AG04449 (cell line): ENCODE data around the gene DTD2.

Experiments used
- CTCF ChIA-PET: fragments of 350-600 bp; formaldehyde crosslinking; extraction: SDS; loops from one replicate; lab custom pipeline; 2021; ENCODE audit warnings: antibody characterized with exemption; lab: Yijun Ruan, JAX
- POLR2A ChIA-PET: fragments of 400-600, 350-600 bp; formaldehyde crosslinking; extraction: SDS; loops from one replicate; lab custom pipeline; 2020; ENCODE audit warnings: antibody characterized with exemption, inconsistent platforms; lab: Yijun Ruan, JAX
- DNase-seq: peaks from one replicate; pipeline ENCODE4 v3.0.0-alpha.2; 2010; ENCODE audit warnings: low read depth, low spot score
- H3K4me3 ChIP-seq: 2 replicates; pipeline ENCODE4 v1.5.1; 2011; ENCODE audit warnings: low read depth, mild to moderate bottlenecking, control low read depth, low read length
- CTCF ChIP-seq: IDR thresholded peaks from one replicate; pipeline ENCODE4 v1.5.1; 2011; ENCODE audit warnings: mild to moderate bottlenecking, moderate library complexity, low read length, control low read depth, inconsistent platforms; ENCODE audit not compliant: insufficient read depth; ENCODE audit errors: missing control alignments

Gene DTD2

DNA sequence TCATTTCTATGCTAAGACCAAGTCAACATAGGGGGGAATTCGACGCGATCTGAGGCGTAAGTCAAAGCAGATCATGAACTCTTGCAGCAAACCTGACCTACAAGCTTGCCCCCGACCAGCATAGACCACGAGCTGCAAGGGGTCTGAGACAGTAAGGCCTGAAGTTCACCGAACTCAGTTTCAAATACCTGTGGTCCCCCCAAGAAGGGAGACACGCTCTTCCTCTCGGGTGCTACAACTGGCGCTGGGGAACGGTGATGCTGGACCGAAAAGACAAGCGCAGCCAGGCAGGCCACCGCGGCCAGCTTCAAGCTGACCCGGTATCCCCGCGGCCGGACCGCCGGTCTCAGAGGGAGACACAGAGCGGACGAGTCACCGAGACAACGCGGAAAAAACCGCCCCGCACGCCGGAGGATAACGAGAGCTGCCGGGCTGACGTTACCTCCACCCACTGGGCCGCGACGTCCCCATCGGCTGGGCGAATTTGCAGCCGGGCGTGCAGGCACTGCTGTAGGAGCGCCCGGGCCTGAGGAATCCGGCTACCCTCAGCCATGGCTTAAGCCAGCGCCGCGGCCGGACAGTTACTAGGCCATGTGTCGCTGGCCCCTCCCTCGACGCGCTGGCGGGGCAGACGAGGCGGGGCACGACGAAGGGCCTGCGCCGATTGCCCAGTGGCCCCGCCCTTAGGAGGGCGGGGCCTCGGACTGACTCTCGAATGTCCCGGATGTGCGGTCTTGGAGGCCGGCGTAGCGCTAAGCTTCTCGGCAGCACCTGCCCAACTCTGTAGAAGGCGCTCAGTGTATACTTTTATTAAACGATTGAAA lies at the start of gene DTD2:
Gene DTD2 (minus strand): TSS at position 666 of the 824 bp plus-strand sequence. CDS start 113 bp downstream, at position 553.
- TF ChIP-seq CTCF = no peak
- ChIA-PET CTCF (interaction anchor here (0.8 to 3.1 kb wide), 7 partner anchors 7 to 1015 kb away, joined by 3 to 16 read pairs (median 5); no protein-coding TSS in a partner anchor), POLR2A (interaction anchor here (0.5 to 1.8 kb wide), 6 partner anchors 15 to 1056 kb away, joined by 3 to 11 read pairs (median 4); partner anchors contain the start of gene HEATR5A)
- H3K4me3 ChIP-seq = peak within 1 kb of the TSS; percentile 79
- peak; percentile 38 for DNase-seq

DNA sequence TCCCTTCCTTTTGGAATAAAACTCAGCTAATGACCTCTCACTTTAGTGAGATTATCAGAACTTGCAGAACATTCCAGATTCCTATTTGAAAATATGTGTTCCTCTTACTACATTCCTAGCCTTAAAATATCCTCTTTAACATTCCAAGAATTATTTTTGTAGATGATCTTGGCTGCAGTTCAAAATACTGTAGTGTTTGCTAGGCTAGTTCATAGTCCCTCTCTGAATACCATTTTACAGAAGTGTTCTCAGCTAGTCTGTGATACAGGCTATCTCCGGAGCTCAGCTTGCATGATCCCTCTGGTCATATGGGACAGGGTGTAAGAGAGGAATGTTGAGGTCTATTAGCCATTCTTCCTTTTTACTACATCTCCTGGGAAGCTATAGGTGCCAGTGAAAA lies 48.1 kb upstream of the DTD2 start:
- DNase-seq = peak; percentile 85
- POLR2A ChIA-PET = interaction anchor here (1.0 kb wide), 1 partner anchor 48 kb away, joined by 4 read pairs; the partner anchor contains the start of gene DTD2

GRCh38 chr14:31501870-31502269 lies 44.6 kb upstream of the DTD2 start:
- POLR2A ChIA-PET = no interaction called here
- CTCF ChIA-PET = interaction anchor here (1.6 kb wide), 1 partner anchor 749 kb away, joined by 3 read pairs; no protein-coding TSS in a partner anchor
- no peak overlapping the region for H3K4me3 ChIP-seq
- DNase-seq = no peak
- TF ChIP-seq CTCF = no peak

More for the DNA sequence above, 48.1 kb upstream of the DTD2 start:
- CTCF ChIA-PET = interaction anchor here (0.9 to 2.0 kb wide), 9 partner anchors 10 to 749 kb away, joined by 3 to 6 read pairs (median 4); partner anchors contain the start of gene DTD2
- H3K4me3 ChIP-seq = no peak overlapping the region
- no peak for TF ChIP-seq CTCF

- TF ChIP-seq CTCF = no peak
- POLR2A ChIA-PET = no interaction called here
- DNase-seq = no peak
- CTCF ChIA-PET = no interaction called here
- H3K4me3 ChIP-seq = no peak overlapping the region
These were observed 35.6 kb upstream of the DTD2 start for GRCh38 chr14:31492759-31493498.

GRCh38 chr14:31489691-31490090 lies 32.4 kb upstream of the DTD2 start:
- ChIA-PET POLR2A (no interaction called here), CTCF (no interaction called here)
- no peak for DNase-seq
- no peak for TF ChIP-seq CTCF
- no peak overlapping the region for H3K4me3 ChIP-seq

DNA sequence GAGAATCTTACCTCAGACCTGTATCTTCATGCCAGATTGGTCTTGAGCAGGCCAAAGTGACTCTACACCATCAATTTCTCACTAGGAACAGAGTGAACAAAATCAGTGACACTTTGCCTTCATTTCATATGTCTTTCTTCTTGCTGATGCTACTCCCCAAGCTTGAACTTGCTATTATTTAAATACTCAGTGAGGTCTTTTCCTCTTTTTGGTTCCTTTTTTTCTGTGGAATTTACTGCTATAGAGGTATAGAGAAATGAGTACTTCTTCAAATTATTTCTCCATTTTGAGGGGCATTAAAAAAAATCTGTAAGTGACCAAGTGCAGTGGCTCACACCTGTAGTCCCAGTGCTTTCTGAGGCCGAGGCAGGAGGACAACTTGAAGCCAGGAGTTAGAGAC lies 30.6 kb upstream of the DTD2 start, which contains the start of gene GPR33:
Gene GPR33 (minus strand): TSS at position 154 of the 400 bp plus-strand sequence. CDS start 4,074 bp downstream, outside the sequence.
- H3K4me3 ChIP-seq = no peak within 1 kb of the TSS
- no peak for TF ChIP-seq CTCF
- POLR2A ChIA-PET = no interaction called here
- DNase-seq = no peak
- CTCF ChIA-PET = interaction anchor here (1.4 kb wide), 1 partner anchor 22 kb away, joined by 6 read pairs; no protein-coding TSS in a partner anchor
